DMS 273 (cell line): ENCODE data around the gene PDK3.
A peak's percentile ranks its signal among the peaks of the same experiment; 100 is the strongest.

ENCODE experiments used
- DNase-seq: peaks from one replicate; lab custom pipeline; 2025; ENCODE audit not compliant: unreplicated experiment; lab: John Stamatoyannopoulos, UW

Gene PDK3

GRCh38 chrX:24482823-24483415 lies 17.8 kb downstream of the PDK3 start:
- DNase-seq = no peak

DNA sequence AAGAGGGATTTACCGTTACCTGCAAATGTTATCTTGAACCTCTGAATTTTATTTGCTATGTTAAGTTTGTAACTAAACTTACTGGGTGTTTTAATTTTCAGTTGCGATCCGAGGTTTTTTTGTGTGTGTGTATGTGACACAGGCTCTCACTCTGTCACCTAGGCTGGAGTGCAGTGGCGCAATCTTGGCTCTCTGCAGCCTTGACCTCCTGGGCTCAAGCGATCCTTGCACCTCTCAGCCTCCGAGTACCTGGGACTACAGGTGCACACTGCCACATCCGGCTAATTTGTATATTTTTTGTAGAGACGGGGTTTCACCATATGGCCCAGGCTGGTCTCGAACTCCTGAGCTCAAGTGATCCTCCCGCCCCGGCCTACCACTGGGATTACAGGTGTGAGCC lies 18.5 kb downstream of the PDK3 start:
- DNase-seq = no peak

DNA sequence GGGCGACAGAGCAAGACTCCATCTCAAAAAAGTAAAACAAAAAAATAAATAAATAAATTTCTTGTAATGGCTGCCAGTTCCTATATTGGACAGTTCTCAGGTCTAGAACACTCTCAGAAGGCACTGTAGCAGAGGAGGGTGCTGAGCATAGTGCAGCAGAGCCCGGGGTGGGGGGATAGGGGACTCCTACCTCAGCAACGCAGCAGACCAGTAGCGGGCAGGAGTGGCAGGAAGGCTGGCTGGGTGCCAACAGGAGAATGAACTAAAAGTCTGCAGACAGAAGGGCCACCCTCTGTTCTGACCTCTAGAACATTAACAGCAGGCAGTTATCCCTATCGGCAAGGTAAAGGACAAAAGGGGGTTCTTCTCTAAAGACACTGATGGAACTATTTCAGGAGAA lies 20.2 kb downstream of the PDK3 start:
- DNase-seq = peak; percentile 29

- no peak for DNase-seq
Measured at GRCh38 chrX:24485976-24486680, 21.0 kb downstream of the PDK3 start.

GRCh38 chrX:24487571-24487970 lies 22.5 kb downstream of the PDK3 start:
- no peak for DNase-seq

DNA sequence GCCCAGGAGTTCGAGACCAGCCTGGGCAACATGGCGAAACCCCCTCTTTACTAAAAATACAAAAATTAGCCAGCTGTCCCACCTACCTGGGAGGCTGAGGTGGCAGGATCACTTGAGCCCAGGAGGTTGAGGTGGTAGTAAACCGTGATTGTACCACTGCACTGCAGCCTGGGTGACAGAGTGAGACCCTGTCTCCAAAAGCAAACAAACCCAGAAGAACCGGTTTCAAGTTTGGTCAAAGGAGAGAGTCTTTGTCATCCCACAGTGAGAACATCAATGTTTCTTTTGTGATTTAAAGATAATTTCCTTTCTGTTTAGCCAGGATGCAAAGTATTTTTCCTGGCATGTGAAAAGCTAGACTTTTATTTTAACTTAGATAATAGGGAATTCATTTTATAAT lies 26.7 kb downstream of the PDK3 start:
- no peak for DNase-seq

- peak; percentile 52 for DNase-seq
Measured at GRCh38 chrX:24493740-24494581, 28.9 kb downstream of the PDK3 start.

DNA sequence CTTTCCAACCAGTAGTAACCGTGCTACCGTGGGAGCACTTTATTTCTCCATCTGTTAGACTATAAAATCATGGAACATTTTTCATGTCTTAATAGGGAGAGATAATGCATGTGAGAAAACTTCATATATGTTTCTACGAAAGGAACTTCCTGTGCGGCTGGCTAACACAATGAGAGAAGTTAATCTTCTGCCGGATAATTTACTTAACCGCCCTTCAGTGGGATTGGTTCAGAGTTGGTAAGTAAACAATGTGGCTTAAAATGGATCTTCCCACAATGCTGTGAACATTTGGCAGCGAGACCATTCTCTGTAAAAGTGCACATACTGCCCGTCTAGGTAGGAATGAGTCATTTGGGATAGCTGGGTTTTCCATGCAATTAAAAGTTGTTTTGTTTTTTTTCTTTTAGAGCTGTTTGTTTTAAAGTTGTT lies 29.6 kb downstream of the PDK3 start:
- peak; percentile 78 for DNase-seq

GRCh38 chrX:24495700-24496099 lies 30.6 kb downstream of the PDK3 start:
- no peak for DNase-seq

- DNase-seq = peak; percentile 48
Measured at GRCh38 chrX:24498181-24498580, 33.1 kb downstream of the PDK3 start.

GRCh38 chrX:24498975-24499374 lies 33.9 kb downstream of the PDK3 start:
- DNase-seq = peak; percentile 55

GRCh38 chrX:24506082-24506481 lies 41.0 kb downstream of the PDK3 start:
- DNase-seq = no peak

GRCh38 chrX:24508375-24508774 lies 43.3 kb downstream of the PDK3 start:
- DNase-seq = no peak

DNA sequence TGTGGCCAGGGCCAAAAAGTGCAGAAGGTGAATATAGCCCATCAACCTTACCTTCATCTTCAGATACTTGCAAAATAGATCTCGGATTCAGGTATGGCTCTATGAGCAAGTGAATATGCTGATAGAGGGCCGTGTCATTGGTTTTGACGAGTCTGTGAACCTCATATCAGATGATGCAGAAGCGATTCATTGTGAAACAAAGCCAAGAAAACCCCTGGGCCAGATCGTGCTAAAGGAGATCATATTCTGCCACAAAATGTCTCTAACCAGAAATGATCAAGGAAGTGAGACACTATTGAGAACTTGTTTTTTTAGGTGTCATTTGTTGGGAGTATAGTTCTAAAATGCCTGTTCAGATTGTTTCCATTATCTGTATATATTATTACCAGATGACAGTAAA lies 48.3 kb downstream of the PDK3 start:
- DNase-seq = no peak

DNA sequence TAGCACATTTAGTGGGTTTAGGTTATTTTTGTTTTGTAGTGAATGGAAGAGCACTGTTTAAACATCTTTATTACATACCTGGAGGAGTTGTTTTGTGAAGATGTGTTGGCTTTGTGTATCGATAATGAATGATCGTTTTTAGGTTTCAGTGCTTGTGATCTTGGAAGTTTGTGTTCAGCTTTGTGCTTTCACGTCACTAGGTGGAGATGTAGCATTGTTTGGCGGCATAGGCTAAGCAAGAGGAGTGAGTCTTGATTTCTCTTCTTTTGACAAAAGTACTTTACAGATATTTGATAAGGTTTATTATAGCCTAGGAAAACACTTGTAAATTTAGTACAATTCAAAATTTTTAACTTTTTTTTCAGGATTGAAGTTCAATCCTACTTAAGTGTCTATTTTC lies 50.4 kb downstream of the PDK3 start:
- peak; percentile 67 for DNase-seq

GRCh38 chrX:24520472-24520871 lies 55.4 kb downstream of the PDK3 start:
- DNase-seq = no peak

- no peak for DNase-seq
Measured at GRCh38 chrX:24525455-24525854, 60.4 kb downstream of the PDK3 start.

DNA sequence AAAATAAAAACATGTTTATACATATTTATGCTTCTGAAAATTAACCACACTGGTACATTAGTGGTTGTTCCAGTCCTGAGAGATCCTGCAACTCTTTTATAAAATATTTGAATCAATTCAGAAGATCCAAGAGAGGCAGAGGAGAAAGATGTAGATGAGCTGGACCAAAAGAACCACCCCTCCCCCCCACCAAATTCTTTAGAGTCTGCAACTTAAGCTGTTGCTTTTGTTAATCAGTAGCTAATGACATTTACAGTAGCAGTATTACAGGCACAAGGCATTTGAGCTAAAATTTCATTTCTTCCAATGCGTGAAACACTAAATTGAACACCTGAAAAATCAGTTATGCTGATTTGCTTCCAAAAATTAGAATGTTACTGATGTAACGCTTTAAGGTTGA lies 61.5 kb downstream of the PDK3 start:
- no peak for DNase-seq

DNA sequence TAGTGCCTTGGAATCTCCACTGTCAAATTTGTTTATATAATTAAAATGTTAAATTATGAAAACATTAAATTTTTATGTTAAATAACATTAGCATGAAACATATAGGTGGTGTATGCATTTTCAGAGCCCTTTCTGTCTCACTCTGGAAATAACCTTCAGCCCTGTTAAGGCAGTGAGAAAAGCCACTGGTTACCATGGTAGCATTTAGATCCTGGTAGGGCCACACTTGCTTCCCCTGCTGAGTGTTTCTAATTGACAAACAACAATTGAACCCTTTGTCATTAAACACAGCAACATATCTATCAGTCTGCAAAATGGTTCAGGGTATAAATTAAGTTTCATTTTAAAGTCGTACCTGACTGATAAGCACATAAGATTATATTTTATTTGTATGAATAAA lies 63.5 kb downstream of the PDK3 start:
- DNase-seq = no peak

- DNase-seq = no peak
Measured at GRCh38 chrX:24536551-24536950, 71.5 kb downstream of the PDK3 start.

DNA sequence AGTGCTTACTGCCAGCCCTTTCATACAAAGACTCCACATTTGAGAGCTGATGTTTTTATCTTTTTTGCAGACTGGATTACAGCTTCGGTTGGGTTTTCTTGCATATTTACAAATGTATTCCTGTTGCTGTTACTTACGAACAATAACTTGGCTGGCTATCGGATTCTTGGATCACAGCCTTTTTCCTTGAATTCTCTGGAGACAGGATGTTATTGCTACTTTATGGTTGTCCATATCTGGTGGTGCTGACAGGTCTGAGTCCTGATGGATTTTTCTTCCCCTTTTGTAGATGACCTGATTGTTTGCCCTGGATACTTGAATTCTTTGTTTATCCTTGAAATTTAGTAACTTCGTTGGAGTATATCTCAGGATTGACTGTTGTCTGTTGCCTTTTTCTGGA lies 77.7 kb downstream of the PDK3 start:
- no peak for DNase-seq

DNA sequence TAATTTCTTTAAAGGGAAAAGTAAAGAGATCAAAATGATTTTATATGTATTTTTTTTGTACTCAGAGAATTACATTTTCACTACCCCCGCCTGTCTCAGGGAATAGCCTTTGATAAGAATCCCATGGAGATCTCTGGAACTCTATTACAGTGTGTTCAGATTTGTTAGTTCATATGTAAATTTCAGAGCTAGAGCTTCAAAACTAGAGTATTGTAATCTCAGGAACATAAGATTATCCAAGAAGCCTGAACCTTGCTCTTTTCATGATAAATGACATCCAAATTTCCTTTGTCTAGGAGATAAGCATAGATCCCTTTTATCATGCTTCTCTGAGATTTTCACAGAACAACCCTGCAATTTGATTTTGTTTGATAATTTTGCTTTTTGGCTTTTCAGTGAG lies 82.9 kb downstream of the PDK3 start:
- no peak for DNase-seq
